ENCODE results near the gene CYP19A1. TPM values are rescaled to one million over a fixed set of nuclear protein-coding genes. Genes with fewer than 3 reads are reported as not detected.
"Not testable (repeated sequence)": the region's sequence is repeated elsewhere in the genome, so short reads cannot be mapped to it uniquely, and the experiment has no call there.

CYP19A1 gene
- total and polyA plus RNA-seq, 2 experiments from 2014 or later = 0.69 to 2.6 TPM

GRCh38 chr15:51262463-51262862 lies 75.9 kb downstream of the CYP19A1 start:
- Histone ChIP-seq H3K27me3 (peaks cover 36% of the 10 kb centered on the region), H3K27ac (no peak overlapping the region), H3K4me1 (ENCODE audit: low read depth) (no peaks in the 10 kb centered on the region), H3K9me3 (ENCODE audit: low read depth) (no peaks in the 10 kb centered on the region), H3K4me3 (no peak overlapping the region), H3K36me3 (no peaks in the 10 kb centered on the region)
- DNase-seq (ENCODE audit: low read depth in 1 of 2, low spot score in 1 of 2) = no peak
- no peak for TF ChIP-seq CTCF (IDR thresholded peaks at IDR 0.05; ENCODE audit: low read depth, low read length)

- not testable (repeated sequence) for DNase-seq (ENCODE audit: low read depth in 1 of 2, low spot score in 1 of 2); H3K4me1 ChIP-seq (ENCODE audit: low read depth); H3K9me3 ChIP-seq (ENCODE audit: low read depth); H3K4me3 ChIP-seq; H3K27ac ChIP-seq; H3K36me3 ChIP-seq
- peaks cover 22% of the 10 kb centered on the region for H3K27me3 ChIP-seq
Measured at GRCh38 chr15:51261113-51261512, 77.3 kb downstream of the CYP19A1 start.

- TF ChIP-seq CTCF (IDR thresholded peaks at IDR 0.05; ENCODE audit: low read depth, low read length) = no peak
Measured at GRCh38 chr15:51260202-51260601, 78.2 kb downstream of the CYP19A1 start.

GRCh38 chr15:51255533-51255932 lies 82.9 kb downstream of the CYP19A1 start:
- Histone ChIP-seq H3K27me3 (no peaks in the 10 kb centered on the region), H3K27ac (no peak overlapping the region), H3K4me3 (no peak overlapping the region), H3K36me3 (no peaks in the 10 kb centered on the region), H3K4me1 (ENCODE audit: low read depth) (no peaks in the 10 kb centered on the region), H3K9me3 (ENCODE audit: low read depth) (no peaks in the 10 kb centered on the region)
- no peak for TF ChIP-seq CTCF (IDR thresholded peaks at IDR 0.05; ENCODE audit: low read depth, low read length)
- DNase-seq (ENCODE audit: low read depth in 1 of 2, low spot score in 1 of 2) = no peak

More at GRCh38 chr15:51260202-51260601, 78.2 kb downstream of the CYP19A1 start:
- Histone ChIP-seq H3K27ac (no peak overlapping the region), H3K36me3 (no peaks in the 10 kb centered on the region), H3K9me3 (ENCODE audit: low read depth) (no peaks in the 10 kb centered on the region), H3K4me1 (ENCODE audit: low read depth) (no peaks in the 10 kb centered on the region), H3K27me3 (peaks cover 13% of the 10 kb centered on the region), H3K4me3 (no peak overlapping the region)
- peak in 1 of 2 donors; percentile 65 for DNase-seq (ENCODE audit: low read depth in 1 of 2, low spot score in 1 of 2)

- Histone ChIP-seq H3K9me3 (ENCODE audit: low read depth) (no peaks in the 10 kb centered on the region), H3K27ac (no peak overlapping the region), H3K27me3 (no peaks in the 10 kb centered on the region), H3K36me3 (no peaks in the 10 kb centered on the region), H3K4me3 (no peak overlapping the region), H3K4me1 (ENCODE audit: low read depth) (no peaks in the 10 kb centered on the region)
- no peak for TF ChIP-seq CTCF (IDR thresholded peaks at IDR 0.05; ENCODE audit: low read depth, low read length)
- DNase-seq (ENCODE audit: low read depth in 1 of 2, low spot score in 1 of 2) = no peak
Measured at GRCh38 chr15:51253366-51253765, 85.0 kb downstream of the CYP19A1 start.

- no peaks in the 10 kb centered on the region for H3K27me3 ChIP-seq
- no peak for TF ChIP-seq CTCF (IDR thresholded peaks at IDR 0.05; ENCODE audit: low read depth, low read length)
Measured at GRCh38 chr15:51252671-51253070, 85.7 kb downstream of the CYP19A1 start.

More at GRCh38 chr15:51252671-51253070, 85.7 kb downstream of the CYP19A1 start:
- Histone ChIP-seq H3K36me3 (no peaks in the 10 kb centered on the region), H3K4me3 (no peak overlapping the region), H3K9me3 (ENCODE audit: low read depth) (no peaks in the 10 kb centered on the region), H3K27ac (no peak overlapping the region), H3K4me1 (ENCODE audit: low read depth) (no peaks in the 10 kb centered on the region)
- DNase-seq (ENCODE audit: low read depth in 1 of 2, low spot score in 1 of 2) = peak in 1 of 2 donors; percentile 6

Data from cardiac muscle cell (in vitro differentiated cells and primary cell).